ENCODE data around the gene HBEGF.
"Not testable (repeated sequence)": the region's sequence is repeated elsewhere in the genome, so short reads cannot be mapped to it uniquely, and the experiment has no call there.

HBEGF gene

DNA sequence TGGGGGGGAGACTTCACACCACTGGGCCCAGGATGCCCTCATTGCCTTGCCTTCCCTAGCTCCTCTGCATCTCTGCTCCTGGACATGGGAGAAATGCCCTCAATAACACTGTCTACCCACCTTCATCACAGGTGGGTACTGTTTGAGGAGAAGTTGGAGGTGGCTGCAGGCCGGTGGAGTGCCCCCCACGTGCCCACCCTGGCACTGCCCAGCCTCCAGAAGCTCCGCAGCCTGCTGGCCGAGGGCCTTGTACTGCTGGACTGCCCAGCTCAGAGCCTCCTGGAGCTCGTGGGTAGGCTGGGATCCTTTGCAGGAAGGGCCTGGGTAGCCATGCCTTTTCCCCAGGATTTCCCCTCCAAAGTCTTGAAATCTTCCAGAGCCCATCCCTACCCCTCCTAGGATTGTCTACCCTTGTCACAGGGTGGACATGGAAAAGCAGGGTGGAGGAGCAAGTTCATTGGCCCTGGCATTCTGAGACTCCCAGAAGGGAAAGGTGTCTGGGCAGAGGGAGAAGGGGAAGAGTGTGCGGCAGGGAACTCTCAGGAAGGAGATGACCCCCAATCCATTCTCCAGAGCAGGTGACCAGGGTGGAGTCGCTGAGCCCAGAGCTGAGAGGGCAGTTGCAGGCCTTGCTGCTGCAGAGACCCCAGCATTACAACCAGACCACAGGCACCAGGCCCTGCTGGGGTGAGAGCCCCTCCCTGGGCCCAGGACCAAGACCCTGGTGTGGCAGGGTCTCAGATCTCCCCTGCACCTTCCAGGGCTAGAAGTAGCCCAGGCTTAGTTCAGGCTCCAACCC, 14.5 kb upstream of the HBEGF start:
- no peak for DNase-seq

DNA sequence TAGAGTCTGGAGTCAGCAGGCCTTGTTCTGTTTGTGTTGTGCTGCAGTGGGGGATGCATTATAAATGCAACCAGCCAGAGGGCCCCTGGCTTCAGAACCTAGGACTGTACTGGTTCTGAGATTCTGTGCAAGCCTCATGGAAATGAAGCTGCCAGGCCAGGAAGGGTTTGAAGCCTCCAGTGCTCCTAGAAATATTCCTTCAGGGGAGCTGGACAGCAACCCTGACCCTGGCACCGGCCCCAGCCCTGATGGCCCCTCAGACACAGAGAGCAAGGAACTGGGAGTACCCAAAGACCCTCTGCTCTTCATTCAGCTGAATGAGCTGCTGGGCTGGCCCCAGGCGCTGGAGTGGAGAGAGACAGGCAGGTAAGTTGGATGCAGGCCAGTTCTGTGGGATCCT, 13.7 kb upstream of the HBEGF start, which contains the start of gene SLC4A9:
Gene SLC4A9, plus strand, starts transcription at position 94 of the 400 bp plus-strand sequence. Its CDS starts 43 bp downstream, at position 137.
- no peak for DNase-seq

DNA sequence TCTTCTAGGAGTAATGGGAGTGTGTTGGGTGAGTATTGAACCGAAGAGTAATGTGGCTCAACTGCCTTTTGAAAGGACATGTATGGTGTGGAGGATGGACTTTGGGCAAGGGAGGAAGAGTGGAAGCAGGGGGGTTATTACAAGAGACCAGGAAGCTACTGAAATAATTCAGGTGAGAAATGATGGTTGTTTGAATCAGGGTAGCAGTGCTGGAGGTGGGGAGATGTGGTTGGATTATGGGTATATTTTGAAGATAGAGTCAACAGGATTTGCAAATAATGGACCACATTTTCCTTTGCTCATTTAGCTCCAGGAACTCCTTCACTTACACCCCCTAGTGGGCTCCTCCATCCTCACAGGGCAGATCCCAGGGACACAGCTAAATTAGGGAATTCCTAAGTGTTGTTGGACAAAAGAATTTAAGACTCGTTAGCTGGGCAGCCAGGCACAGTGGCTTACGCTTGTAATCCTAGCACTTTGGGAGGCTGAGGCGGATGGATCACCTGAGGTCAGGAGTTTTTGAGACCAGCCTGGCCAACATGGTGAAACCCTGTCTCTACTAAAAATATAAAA, 12.4 kb upstream of the HBEGF start:
- no peak for DNase-seq

DNA sequence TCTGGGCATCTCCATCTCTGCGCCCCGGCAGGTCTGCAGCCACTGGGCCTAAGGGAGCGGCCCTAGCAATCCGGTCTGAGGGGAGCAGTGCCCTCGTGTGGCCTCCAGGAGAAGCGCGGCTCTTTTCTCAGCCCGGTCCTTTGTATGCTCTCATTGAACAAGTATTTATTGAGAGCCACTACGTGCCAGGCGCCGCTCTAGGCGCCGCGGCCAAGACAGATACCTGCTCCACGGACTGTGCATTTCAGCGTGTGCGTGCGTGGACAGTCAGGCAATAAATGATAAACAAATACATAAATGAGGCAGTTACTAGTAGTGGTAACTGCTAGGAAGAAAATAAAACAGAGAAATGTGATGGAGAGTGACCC, 11.3 kb upstream of the HBEGF start:
- DNase-seq = peak; percentile 70

DNA sequence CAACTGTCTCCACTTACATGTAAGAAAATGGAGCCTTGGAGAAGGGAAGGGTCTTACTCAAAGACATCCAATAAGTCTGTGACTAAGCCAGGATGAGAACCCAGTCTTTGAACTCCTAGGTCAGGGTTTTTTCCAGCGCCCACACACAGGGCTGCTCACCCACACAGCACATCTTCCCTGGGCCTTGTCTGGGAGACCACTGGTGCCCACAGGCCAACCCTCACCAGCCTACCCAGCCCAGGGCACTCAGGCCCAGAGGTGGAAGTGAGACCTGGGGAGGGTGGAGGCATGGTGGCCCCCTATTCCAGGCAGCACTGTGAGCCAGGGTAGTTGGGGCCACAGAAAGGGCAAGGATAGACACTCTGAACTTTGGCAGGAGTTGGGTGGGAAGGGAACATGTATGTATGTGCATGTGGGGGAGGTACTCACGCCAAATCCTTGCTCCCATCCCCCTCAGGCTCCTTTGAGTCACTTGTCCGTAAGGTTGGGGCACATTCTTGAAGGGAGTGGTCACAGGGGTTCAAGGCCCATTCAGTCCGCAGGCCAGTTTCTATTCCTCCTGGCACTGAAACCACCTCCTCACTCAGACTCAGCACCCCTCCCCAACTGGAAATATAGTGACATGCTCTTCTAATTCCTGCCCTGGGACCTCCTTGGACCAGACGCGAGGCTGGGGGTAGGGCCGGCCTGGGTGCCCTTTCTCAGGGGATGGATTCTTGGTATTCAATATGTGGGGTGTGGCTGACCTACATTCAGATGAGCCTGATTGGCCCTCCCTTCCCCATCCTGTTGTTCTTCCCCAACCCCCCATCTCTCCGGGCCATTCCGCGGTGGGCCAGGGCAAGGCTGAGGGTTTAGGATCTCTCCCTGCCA, 10.7 kb upstream of the HBEGF start:
- no peak for DNase-seq

DNA sequence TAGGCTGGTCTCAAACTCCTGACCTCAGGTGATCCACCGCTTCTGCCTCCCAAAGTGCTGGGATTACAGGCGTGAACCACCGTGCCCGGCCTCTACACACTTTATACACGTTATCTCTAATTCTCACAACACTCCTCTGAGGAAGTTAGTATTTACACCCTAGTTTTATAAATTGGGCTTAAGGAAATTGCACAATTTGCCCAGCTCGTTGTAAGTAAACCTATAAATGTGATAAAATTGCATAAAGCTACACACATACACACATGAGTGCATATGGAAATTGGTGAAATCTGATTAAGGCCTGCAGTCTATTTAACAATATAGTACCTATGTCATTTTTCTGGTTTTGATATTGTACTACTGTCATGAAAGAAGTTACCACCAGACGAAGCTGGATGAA, 9.1 kb upstream of the HBEGF start:
- no peak for DNase-seq

DNA sequence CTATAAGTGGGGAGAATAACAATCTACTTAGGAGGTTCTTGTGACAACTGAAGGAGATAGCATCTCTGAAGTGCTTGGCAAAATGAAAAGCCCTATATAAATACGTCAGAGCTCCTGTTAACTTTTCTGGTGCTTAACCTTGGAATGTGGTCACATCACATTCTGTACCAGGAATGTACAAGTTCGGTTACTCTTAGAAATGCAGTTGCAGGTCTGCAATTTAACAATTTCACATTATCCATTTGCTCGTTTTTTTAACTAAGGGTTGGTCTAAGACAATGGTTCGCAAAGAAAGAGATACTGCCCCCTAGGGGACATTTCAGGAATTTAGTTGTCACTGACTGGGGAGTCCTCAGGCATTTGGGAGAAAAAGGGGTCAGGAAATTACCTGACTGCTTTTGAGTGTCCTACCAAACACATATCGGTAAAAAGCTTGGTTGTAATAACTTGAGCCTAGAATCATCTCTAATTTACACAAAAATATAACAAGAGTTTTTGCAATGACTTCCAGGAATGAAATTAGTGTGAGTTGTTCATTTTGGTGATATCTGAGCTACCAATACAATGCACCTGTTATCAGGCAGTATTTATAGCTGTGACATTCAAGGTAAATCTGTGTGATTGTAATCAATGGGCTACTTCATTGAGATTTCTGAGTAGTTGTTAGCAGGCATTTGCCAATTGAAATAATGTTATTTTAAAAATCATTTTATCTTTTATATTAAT, 5.4 kb upstream of the HBEGF start:
- DNase-seq = no peak

DNA sequence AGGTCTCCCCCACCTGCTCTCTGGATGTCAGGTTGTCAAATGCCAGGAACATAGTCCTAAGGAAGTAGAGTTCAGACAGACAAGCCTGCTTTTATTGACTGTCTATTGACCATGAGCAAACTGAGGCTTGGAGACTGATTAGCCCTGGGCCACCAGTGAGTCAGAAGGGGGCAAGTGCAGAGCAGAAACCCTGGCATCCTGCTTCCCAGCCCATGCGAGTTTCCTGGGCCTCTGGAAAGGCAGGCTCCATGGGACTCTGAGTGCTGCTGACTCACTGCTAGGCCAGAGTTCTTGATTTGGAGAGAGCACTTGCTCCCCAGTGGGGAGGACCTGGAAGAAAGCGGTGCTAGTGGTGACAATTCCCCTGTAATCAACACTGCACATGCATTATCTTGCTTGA, 2.8 kb upstream of the HBEGF start:
- no peak for DNase-seq

DNA sequence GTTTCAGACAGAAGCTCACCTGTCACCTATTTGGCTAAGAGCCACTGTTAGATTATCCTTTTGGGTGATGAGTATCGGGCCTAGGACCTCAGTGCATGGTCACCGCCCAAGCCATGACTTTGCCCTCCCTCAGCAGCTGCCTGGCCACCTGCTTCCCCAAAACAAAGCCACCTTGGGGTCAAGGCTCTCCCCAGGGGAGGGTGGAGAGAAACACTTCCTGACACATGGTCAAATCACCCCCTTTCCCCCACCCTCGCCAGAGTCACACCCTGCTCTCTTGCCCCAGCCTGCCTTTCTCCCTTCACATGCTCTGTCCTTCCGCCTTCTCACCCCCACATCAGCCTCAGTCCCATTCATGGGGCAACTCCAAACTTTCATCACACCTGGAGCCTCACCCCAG, 1.7 kb upstream of the HBEGF start:
- DNase-seq = no peak

DNA sequence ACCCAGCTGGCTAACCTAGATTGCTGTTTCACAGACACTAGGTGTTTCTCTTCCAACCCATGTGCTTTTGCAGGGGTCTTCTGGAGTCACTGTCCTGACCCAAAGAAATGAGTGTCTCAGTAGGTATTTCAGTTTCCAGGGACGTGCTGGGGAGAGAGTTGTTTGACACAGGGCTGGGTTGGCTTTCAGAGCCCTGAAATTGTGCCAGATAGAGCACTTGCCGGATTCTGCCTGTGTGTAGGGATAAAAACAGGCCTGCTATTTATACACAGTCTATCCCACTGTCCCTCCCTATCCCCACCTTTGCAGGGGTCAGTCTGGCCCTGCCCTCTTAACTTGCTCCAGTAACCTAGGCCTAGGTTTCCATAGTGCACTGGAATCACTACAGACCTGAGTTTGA, 957 bp upstream of the HBEGF start:
- no peak for DNase-seq

DNA sequence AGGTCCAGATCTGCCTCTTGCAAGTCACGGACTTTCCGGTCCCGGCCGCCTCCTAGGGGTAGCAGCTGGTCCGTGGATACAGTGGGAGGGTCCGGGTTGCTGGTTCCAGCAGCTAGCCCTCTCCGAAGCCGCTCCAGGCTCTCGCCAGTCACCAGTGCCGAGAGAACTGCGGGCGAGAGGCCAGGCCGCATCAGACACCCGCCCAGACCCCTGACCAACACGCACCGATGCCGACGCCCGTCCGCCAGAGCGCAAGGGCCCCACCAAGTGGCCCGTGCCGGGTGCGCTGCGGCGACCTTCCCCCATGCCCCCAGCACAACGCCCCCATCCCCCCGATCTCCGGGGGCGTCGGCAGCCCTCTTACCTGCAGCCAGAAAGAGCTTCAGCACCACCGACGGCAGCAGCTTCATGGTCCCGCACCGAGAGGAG, 470 bp downstream of the HBEGF start:
- no peak for DNase-seq

DNA sequence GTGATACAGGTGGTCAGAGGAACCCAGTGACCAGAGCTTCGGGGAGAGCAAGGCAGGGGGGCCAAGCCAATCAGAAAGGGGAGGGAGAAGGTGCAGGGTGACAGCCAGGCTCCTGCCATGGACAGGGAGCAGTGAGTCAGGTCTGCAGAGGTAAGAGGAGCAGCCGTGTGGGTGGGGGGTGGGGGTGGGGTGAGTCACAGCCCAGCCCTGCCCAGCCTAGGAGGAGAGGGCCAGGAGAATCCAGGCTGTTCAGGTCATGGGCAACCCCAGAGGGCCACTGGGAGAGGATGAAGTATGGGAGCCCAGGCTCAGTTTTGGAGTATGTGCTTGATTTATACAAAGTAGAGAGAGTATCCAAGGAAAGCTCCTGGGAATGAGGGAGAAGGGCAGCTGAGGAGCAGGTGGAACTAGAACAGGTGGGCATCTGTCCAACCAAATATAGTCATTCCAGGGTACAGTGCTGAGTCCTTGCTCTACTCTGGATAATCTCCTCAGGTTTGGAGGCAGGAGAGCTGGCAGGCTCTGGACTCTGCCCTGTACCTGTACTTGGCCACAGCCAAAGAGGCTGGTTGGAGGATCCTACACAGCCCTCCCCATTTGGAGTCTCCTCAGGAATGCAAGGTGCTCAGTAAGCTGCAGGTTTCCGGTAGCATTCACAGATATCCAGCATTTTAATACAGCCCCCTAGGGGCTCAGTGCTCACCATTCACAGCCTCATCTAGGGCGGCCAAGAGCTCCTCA, 1.6 kb downstream of the HBEGF start:
- DNase-seq = no peak

DNA sequence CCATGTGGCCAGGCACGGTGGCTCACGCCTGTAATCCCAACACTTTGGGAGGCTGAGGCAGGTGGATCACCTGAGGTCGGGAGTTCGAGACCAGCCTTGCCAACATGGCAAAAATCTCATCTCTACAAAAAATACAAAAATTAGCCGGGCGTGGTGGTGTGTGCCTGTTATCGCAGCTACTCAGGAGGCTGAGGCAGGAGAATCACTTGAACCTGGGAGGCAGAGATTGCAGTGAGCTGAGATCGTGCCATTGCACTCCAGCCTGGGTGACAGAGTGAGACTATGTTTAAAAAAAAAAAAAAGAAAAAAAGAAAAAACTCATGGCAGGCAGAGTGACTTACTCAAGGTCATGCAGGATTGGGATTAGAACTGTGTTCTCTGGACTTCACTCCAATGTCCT, 2.6 kb downstream of the HBEGF start:
- not testable (repeated sequence) for DNase-seq

DNA sequence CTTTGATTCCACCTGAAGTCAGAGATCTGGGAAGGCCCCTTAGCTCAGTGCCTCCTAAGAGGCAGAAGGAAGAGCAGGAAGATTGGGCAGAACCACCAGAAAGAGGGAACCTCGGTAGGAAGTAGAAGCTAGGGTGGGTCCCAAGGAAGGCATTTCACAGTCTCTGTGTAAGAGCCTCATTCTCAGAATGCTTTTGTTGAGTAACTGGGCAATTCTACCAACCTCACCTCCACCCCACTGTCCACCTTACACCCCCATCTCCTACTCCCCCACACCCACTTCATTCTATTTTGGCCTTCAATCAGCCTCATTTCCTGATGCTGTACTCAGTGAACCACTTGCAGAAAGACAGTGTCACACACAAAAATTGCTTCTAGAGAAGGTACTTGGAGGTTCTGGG, 3.5 kb downstream of the HBEGF start:
- no peak for DNase-seq

DNA sequence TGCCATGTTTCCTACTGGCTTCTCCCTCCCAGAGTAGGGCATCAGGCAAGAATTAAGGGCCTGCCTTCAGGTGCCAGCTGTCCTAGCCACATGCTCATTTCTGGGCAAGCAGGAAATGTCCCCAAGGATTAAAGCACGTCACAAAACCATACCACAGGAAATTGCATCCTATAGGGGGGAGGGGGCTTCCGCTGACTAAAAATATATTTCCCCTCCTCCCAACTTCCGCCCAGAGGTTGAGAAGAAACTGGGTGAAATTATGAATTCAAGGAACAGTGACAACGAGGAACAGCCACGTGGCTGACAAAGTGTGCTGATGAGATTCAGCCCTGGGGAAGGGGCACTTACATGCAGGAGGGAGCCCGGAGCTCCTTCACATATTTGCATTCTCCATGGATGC, 4.1 kb downstream of the HBEGF start:
- DNase-seq = no peak

DNA sequence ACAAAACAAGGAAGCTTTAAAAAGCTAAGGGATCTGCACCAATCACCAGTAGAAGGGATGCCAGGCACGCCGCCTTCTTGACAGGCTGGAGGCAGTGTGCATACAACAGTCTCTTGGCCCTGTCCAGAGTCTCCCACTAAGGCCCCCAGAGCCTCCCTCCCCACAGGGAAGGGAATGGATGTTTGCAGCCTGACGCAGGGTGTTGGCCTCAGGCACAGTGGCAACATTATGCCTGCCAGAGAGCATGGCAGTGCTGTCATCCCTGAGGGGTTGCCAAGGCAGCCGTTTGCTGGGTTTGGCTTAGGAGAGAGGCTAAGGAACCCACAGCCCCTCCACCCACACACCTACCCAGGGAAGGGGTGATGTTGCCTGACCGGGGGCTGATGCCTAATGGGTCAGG, 4.8 kb downstream of the HBEGF start:
- no peak for DNase-seq

DNA sequence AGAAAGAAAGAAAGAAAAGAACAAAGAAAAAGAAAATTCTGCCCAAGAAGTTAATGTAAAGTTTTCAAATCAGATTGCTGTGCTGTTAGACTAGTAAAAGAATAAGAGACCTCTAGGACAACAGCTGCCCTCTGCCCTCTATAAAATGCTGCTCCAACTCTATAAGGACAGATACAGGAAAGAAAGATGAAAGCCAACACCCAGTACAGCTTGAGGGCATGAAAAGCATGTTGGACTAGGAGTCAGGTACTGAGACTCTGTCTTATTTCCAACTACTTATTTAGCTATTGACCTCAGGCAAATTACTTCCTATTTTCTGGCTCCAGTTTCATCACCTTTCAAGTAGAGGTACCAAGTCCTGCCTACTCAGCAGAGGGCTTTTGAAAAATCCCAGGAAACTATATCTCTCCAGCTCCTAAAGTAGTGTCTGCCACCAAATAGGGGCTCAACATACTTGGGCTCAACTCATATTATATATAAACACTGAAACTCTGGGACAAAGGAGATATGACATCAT, 5.7 kb downstream of the HBEGF start:
- DNase-seq = no peak

DNA sequence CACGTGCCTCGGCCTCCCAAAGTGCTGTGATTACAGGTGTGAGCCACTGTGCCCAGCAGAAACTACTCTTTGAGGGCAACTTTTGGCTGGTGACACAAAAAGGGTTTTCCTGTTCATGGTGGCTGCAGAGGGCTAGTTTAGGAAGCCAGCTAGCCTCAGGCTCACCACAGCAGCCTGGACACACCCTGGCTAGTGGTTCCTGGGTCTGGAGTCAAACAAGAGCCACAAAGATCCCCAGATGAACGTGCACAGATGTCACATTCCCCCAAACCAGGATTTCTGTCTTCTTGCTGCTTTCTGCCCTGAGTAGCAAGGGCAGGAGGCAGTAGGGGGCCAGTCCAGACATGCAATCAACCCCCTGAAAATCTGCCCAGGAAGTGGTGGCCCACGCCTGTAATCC, 6.8 kb downstream of the HBEGF start:
- DNase-seq = no peak

DNA sequence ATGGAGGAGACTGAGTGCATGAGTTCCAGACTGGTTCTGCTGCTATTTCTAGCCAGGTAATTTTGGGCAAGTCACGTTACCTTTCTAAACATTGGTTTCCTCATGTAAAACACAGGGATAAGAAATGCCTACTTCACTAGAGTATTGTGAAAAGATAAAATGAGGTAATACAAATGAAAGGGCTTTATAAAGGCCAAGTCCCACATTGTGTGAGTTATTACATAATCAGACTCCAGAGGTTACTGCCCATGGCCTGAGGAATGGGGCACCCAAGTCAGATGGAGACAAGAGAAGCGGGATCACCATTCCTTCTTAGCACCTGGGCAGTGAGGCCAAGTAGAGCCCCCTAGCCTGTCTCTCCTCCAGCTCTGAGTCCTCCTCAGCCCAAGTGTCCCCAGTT, 7.5 kb downstream of the HBEGF start:
- DNase-seq = no peak

DNA sequence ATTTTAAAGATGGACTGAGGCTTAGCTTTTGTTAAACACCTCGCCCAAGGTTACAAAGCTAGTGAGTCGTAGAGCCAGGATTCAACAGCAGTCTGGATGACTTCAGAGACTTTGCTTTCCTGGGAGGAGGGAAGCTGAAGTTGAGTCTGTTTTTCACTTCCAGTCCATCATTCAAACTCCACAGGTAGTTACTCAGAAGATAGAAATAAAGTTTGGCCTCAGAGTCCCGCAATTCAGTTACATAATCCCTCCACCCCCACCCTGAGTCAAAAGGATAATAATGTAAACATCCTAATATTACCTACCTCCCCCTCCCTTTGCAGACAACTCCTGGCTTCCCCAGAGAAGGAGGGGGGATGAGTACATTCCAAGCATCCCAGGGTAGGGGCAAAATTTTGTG, 8.1 kb downstream of the HBEGF start:
- DNase-seq = no peak

DNA sequence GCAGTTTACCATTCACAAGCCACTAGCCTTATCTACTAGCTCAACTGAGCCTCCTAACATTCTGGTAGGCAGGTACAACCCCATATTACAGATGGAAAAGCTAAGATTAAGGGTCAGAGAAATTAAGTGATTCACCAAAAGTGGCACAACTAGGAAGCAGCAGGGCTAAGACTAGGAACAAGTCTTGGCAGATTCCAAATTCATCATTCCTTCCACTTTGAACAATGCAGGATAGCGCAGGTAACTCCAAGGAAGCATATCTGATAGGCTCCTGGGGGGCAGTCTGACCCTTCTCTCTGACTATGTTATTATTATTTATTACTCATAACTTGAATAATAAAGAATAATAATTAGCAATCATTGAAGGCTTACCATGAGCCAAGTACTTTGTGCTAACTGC, 8.5 kb downstream of the HBEGF start:
- DNase-seq = no peak

DNA sequence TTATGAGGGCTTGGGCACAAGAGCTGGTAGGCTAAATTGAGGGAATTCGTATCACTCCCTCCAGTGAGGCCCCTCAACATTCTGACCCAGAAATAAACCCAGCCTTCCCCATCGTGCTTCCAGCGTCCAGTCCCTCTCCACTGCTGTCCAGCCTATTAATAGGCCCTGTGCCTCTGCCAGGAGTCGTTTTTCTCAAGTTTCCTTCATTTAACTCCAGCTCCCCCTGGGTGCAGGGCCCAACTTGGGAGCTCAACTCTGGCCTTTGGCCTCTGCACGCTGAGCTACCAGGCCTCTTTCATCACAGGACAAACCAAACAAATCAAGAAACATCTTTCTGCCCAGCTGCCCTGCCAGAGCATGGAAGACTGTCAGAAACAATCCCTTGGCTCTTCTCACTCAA, 10.0 kb downstream of the HBEGF start:
- no peak for DNase-seq
